ENCODE results near the gene PLCZ1. TPM values are rescaled to one million over a fixed set of nuclear protein-coding genes. Genes with fewer than 3 reads are reported as not detected.
"Not testable (repeated sequence)": the region's sequence is repeated elsewhere in the genome, so short reads cannot be mapped to it uniquely, and the experiment has no call there.

PLCZ1 gene
- total and polyA plus RNA-seq, 2 experiments from 2014 or later, result not detected

- no peaks in the 10 kb centered on the region for H4K20me1 ChIP-seq (replicated peaks; ENCODE audit: insufficient read depth)
- no peaks in the 10 kb centered on the region for H3F3A ChIP-seq (replicated peaks; ENCODE audit: low read depth)
- peaks cover 8% of the 10 kb centered on the region for H3K36me3 ChIP-seq (ENCODE audit: insufficient read depth)
- no peak overlapping the region for H3K27ac ChIP-seq (ENCODE audit: low read depth)
- DNase-seq (ENCODE audit: low spot score) (no peak), ATAC-seq (no peak)
- Mint-ChIP-seq H3K4me3 (no peak overlapping the region), H3K27ac (no peak overlapping the region), H3K27me3 (ENCODE audit: insufficient read depth, low read depth, poor library complexity) (peaks cover 3% of the 10 kb centered on the region), H3K9me3 (peaks cover 60% of the 10 kb centered on the region), H3K36me3 (ENCODE audit: low read depth) (peaks cover 31% of the 10 kb centered on the region), H3K4me1 (no peaks in the 10 kb centered on the region)
- H2AFZ ChIP-seq, result no peak overlapping the region
- no peaks in the 10 kb centered on the region for H3K27me3 ChIP-seq (ENCODE audit: insufficient read depth)
- H3K4me3 ChIP-seq, result no peak overlapping the region
- no peak overlapping the region for H3K4me2 ChIP-seq
- H3K9me2 ChIP-seq (ENCODE audit: insufficient read depth), result peaks cover 7% of the 10 kb centered on the region; the same call in 1 of the 2 replicates
- H3K79me2 ChIP-seq (replicated peaks; ENCODE audit: insufficient read depth), result no peaks in the 10 kb centered on the region
- no peaks in the 10 kb centered on the region for H3K4me1 ChIP-seq (ENCODE audit: insufficient read depth)
- TF ChIP-seq CREB1 (CRISPR knock-in tag; IDR thresholded peaks at IDR 0.05; ENCODE audit: low read depth), result no peak
- no peak for TF ChIP-seq JUNB (IDR thresholded peaks at IDR 0.05; ENCODE audit: unreplicated experiment)
- TF ChIP-seq REST (IDR thresholded peaks at IDR 0.05; ENCODE audit: unreplicated experiment), result peak; percentile 43
- no peak for TF ChIP-seq POLR2AphosphoS5 (IDR thresholded peaks at IDR 0.05; ENCODE audit: low read depth)
These were observed 45.0 kb upstream of the PLCZ1 start for GRCh38 chr12:18782827-18783226.

GRCh38 chr12:18766479-18766878 is 28.7 kb upstream of the PLCZ1 start:
- not testable (repeated sequence) for DNase-seq (ENCODE audit: low spot score); H3K27me3 Mint-ChIP-seq (ENCODE audit: insufficient read depth, low read depth, poor library complexity); H3K4me1 ChIP-seq (ENCODE audit: insufficient read depth); H3K36me3 ChIP-seq (ENCODE audit: insufficient read depth); H3K27ac ChIP-seq (ENCODE audit: low read depth); H4K20me1 ChIP-seq (replicated peaks; ENCODE audit: insufficient read depth); ATAC-seq; H3F3A ChIP-seq (replicated peaks; ENCODE audit: low read depth); H3K4me2 ChIP-seq; H3K4me3 ChIP-seq; H3K27ac Mint-ChIP-seq; H3K4me3 Mint-ChIP-seq; H3K9me2 ChIP-seq (ENCODE audit: insufficient read depth); H2AFZ ChIP-seq; H3K4me1 Mint-ChIP-seq; H3K27me3 ChIP-seq (ENCODE audit: insufficient read depth); H3K79me2 ChIP-seq (replicated peaks; ENCODE audit: insufficient read depth)
- Mint-ChIP-seq H3K36me3 (ENCODE audit: low read depth) (peaks cover 12% of the 10 kb centered on the region; the same call in 2 of the 3 replicates), H3K9me3 (peaks cover 33% of the 10 kb centered on the region)

- Histone ChIP-seq H3K4me1 (ENCODE audit: insufficient read depth) (peaks cover 20% of the 10 kb centered on the region), H3K79me2 (replicated peaks; ENCODE audit: insufficient read depth) (no peaks in the 10 kb centered on the region), H3F3A (replicated peaks; ENCODE audit: low read depth) (no peaks in the 10 kb centered on the region), H3K36me3 (ENCODE audit: insufficient read depth) (no peaks in the 10 kb centered on the region), H2AFZ (no peak overlapping the region), H3K4me3 (no peak overlapping the region), H3K27ac (ENCODE audit: low read depth) (no peak overlapping the region), H3K27me3 (ENCODE audit: insufficient read depth) (no peaks in the 10 kb centered on the region), H3K9me2 (ENCODE audit: insufficient read depth) (peaks cover 5% of the 10 kb centered on the region; the same call in 1 of the 2 replicates), H4K20me1 (replicated peaks; ENCODE audit: insufficient read depth) (no peaks in the 10 kb centered on the region), H3K4me2 (no peak overlapping the region)
- DNase-seq (ENCODE audit: low spot score) (no peak), ATAC-seq (no peak)
- H3K9me3 Mint-ChIP-seq, result peaks cover under 1% of the 10 kb centered on the region; the same call in 1 of the 3 replicates
- H3K27ac Mint-ChIP-seq, result no peak overlapping the region
- no peak overlapping the region for H3K4me3 Mint-ChIP-seq
- H3K27me3 Mint-ChIP-seq (ENCODE audit: insufficient read depth, low read depth, poor library complexity), result peaks cover 4% of the 10 kb centered on the region
- peaks cover under 1% of the 10 kb centered on the region; the same call in 1 of the 3 replicates for H3K36me3 Mint-ChIP-seq (ENCODE audit: low read depth)
- peaks cover 31% of the 10 kb centered on the region for H3K4me1 Mint-ChIP-seq
- TF ChIP-seq ETS1 (IDR thresholded peaks at IDR 0.05) (no peak), CTCF (conservative IDR thresholded peaks at IDR 0.05; ENCODE audit: low read depth in 2 of 2) (no peak), POLR2AphosphoS5 (IDR thresholded peaks at IDR 0.05; ENCODE audit: low read depth) (no peak), EZH2 (IDR thresholded peaks at IDR 0.05; ENCODE audit: low read depth, unreplicated experiment) (no peak), CREB1 (CRISPR knock-in tag; IDR thresholded peaks at IDR 0.05; ENCODE audit: low read depth) (no peak), ZNF331 (CRISPR knock-in tag; IDR thresholded peaks at IDR 0.05; ENCODE audit: low read depth) (no peak), ZNF114 (CRISPR knock-in tag; IDR thresholded peaks at IDR 0.05) (no peak)
These were observed 17.5 kb upstream of the PLCZ1 start for GRCh38 chr12:18755341-18755740.

Data from GM23338 (cell line).